GM21360 (cell line): ENCODE data around the gene GTSE1.

Experiments
- ATAC-seq: cut with Tn5 transposase; IDR thresholded peaks from one replicate; pipeline ENCODE4 v1.9.1; 2021; ENCODE audit warnings: mild to moderate bottlenecking, moderate library complexity; ENCODE audit not compliant: unreplicated experiment

GTSE1 gene

GRCh38 chr22:46351131-46351735, 54.6 kb downstream of the GTSE1 start:
- no peak for ATAC-seq

- ATAC-seq: no peak
These were observed 55.1 kb downstream of the GTSE1 start for GRCh38 chr22:46351767-46352166.

GRCh38 chr22:46352276-46352675, 55.6 kb downstream of the GTSE1 start:
- no peak for ATAC-seq

- no peak for ATAC-seq
These were observed 56.2 kb downstream of the GTSE1 start for GRCh38 chr22:46352691-46353386.

GRCh38 chr22:46353483-46354105, 56.9 kb downstream of the GTSE1 start:
- no peak for ATAC-seq

GRCh38 chr22:46354176-46354992, 57.7 kb downstream of the GTSE1 start:
- ATAC-seq: no peak

- no peak for ATAC-seq
These were observed 58.3 kb downstream of the GTSE1 start for GRCh38 chr22:46354993-46355305.

- no peak for ATAC-seq
These were observed 58.8 kb downstream of the GTSE1 start for GRCh38 chr22:46355369-46355995.

GRCh38 chr22:46355996-46356471, 59.4 kb downstream of the GTSE1 start:
- ATAC-seq: no peak

- ATAC-seq: no peak
These were observed 60.1 kb downstream of the GTSE1 start for GRCh38 chr22:46356496-46357480.

GRCh38 chr22:46357711-46358520, 61.2 kb downstream of the GTSE1 start:
- no peak for ATAC-seq

GRCh38 chr22:46358766-46359165, 62.1 kb downstream of the GTSE1 start:
- no peak for ATAC-seq

- ATAC-seq: no peak
These were observed 62.7 kb downstream of the GTSE1 start for GRCh38 chr22:46359362-46359761.

GRCh38 chr22:46360097-46360496, 63.4 kb downstream of the GTSE1 start:
- no peak for ATAC-seq

- no peak for ATAC-seq
These were observed 64.2 kb downstream of the GTSE1 start for GRCh38 chr22:46360891-46361290.

- ATAC-seq: no peak
These were observed 65.1 kb downstream of the GTSE1 start for GRCh38 chr22:46361826-46362202.

GRCh38 chr22:46362203-46362933, 65.7 kb downstream of the GTSE1 start:
- no peak for ATAC-seq

- no peak for ATAC-seq
These were observed 66.4 kb downstream of the GTSE1 start for GRCh38 chr22:46362934-46363515.
